ENCODE measurements around the gene XPO4. TPM values are rescaled to one million over a fixed set of nuclear protein-coding genes. Genes with fewer than 3 reads are reported as not detected.
"Not testable (repeated sequence)": the region's sequence is repeated elsewhere in the genome, so short reads cannot be mapped to it uniquely, and the experiment has no call there.

XPO4 gene
- total RNA-seq, 1 donor from 2014 or later, result 24.7 TPM

GRCh38 chr13:20769834-20770233 is 132.7 kb downstream of the XPO4 start:
- Mint-ChIP-seq H3K36me3 (peaks cover 44% of the 10 kb centered on the region), H3K9me3 (peaks cover 40% of the 10 kb centered on the region), H3K27me3 (ENCODE audit: low read depth) (no peaks in the 10 kb centered on the region), H3K27ac (no peak overlapping the region), H3K4me3 (no peak overlapping the region), H3K4me1 (peaks cover 15% of the 10 kb centered on the region)
- TF ChIP-seq CTCF (IDR thresholded peaks at IDR 0.05; ENCODE audit: unreplicated experiment), result no peak
- DNase-seq (ENCODE audit: low spot score in 2 of 2, unreplicated experiment in 2 of 2), result no peak

- peaks cover 40% of the 10 kb centered on the region for H3K9me3 Mint-ChIP-seq
- no peaks in the 10 kb centered on the region for H3K27me3 Mint-ChIP-seq (ENCODE audit: low read depth)
- peaks cover 44% of the 10 kb centered on the region for H3K36me3 Mint-ChIP-seq
- no peak for DNase-seq (ENCODE audit: low spot score in 2 of 2, unreplicated experiment in 2 of 2)
- H3K4me3 Mint-ChIP-seq, result no peak overlapping the region
- no peak overlapping the region for H3K27ac Mint-ChIP-seq
- no peak for TF ChIP-seq CTCF (IDR thresholded peaks at IDR 0.05; ENCODE audit: unreplicated experiment)
- H3K4me1 Mint-ChIP-seq, result peaks cover 15% of the 10 kb centered on the region
Measured at GRCh38 chr13:20769091-20769490, 133.5 kb downstream of the XPO4 start.

GRCh38 chr13:20767309-20767943 is 135.1 kb downstream of the XPO4 start:
- H3K27ac Mint-ChIP-seq, result no peak overlapping the region
- DNase-seq (ENCODE audit: low spot score in 2 of 2, unreplicated experiment in 2 of 2), result no peak
- peaks cover 44% of the 10 kb centered on the region for H3K36me3 Mint-ChIP-seq
- H3K9me3 Mint-ChIP-seq, result peaks cover 40% of the 10 kb centered on the region
- H3K4me1 Mint-ChIP-seq, result peaks cover 3% of the 10 kb centered on the region
- H3K27me3 Mint-ChIP-seq (ENCODE audit: low read depth), result no peaks in the 10 kb centered on the region
- no peak overlapping the region for H3K4me3 Mint-ChIP-seq
- TF ChIP-seq CTCF (IDR thresholded peaks at IDR 0.05; ENCODE audit: unreplicated experiment), result no peak

- Mint-ChIP-seq H3K4me1 (no peaks in the 10 kb centered on the region), H3K27me3 (ENCODE audit: low read depth) (no peaks in the 10 kb centered on the region), H3K36me3 (peaks cover 30% of the 10 kb centered on the region), H3K9me3 (peaks cover 44% of the 10 kb centered on the region), H3K4me3 (no peak overlapping the region), H3K27ac (no peak overlapping the region)
- TF ChIP-seq CTCF (IDR thresholded peaks at IDR 0.05; ENCODE audit: unreplicated experiment), result no peak
- DNase-seq (ENCODE audit: low spot score in 2 of 2, unreplicated experiment in 2 of 2), result no peak
Measured at GRCh38 chr13:20760872-20761271, 141.7 kb downstream of the XPO4 start.

GRCh38 chr13:20754009-20754408 is 148.5 kb downstream of the XPO4 start:
- H3K27me3 Mint-ChIP-seq (ENCODE audit: low read depth), result no peaks in the 10 kb centered on the region
- H3K36me3 Mint-ChIP-seq, result peaks cover 68% of the 10 kb centered on the region
- no peak overlapping the region for H3K27ac Mint-ChIP-seq
- no peaks in the 10 kb centered on the region for H3K4me1 Mint-ChIP-seq
- DNase-seq (ENCODE audit: low spot score in 2 of 2, unreplicated experiment in 2 of 2), result no peak
- H3K4me3 Mint-ChIP-seq, result no peak overlapping the region
- TF ChIP-seq CTCF (IDR thresholded peaks at IDR 0.05; ENCODE audit: unreplicated experiment), result no peak
- H3K9me3 Mint-ChIP-seq, result peaks cover 92% of the 10 kb centered on the region

GRCh38 chr13:20749377-20749776 is 153.2 kb downstream of the XPO4 start:
- Mint-ChIP-seq H3K27ac (no peak overlapping the region), H3K4me3 (no peak overlapping the region), H3K27me3 (ENCODE audit: low read depth) (no peaks in the 10 kb centered on the region), H3K4me1 (no peaks in the 10 kb centered on the region), H3K36me3 (peaks cover 60% of the 10 kb centered on the region), H3K9me3 (peaks cover 68% of the 10 kb centered on the region)
- no peak for DNase-seq (ENCODE audit: low spot score in 2 of 2, unreplicated experiment in 2 of 2)
- TF ChIP-seq CTCF (IDR thresholded peaks at IDR 0.05; ENCODE audit: unreplicated experiment), result no peak

GRCh38 chr13:20743830-20744404 is 158.6 kb downstream of the XPO4 start:
- H3K9me3 Mint-ChIP-seq, result peaks cover 29% of the 10 kb centered on the region
- H3K4me1 Mint-ChIP-seq; H3K27ac Mint-ChIP-seq; H3K4me3 Mint-ChIP-seq; DNase-seq (ENCODE audit: low spot score in 2 of 2, unreplicated experiment in 2 of 2); H3K27me3 Mint-ChIP-seq (ENCODE audit: low read depth): not testable (repeated sequence)
- peaks cover 34% of the 10 kb centered on the region for H3K36me3 Mint-ChIP-seq

Data from mesothelial cell of epicardium (in vitro differentiated cells).